Stimulated activated CD4-positive, alpha-beta T cell treated with anti-CD3 and anti-CD28 coated beads, Interleukin-12 subunit alpha, Interleukin-12 subunit beta, amount 100 ng/mL, for 24 hours (primary cell): ENCODE measurements around the gene CD302.
"Not testable (repeated sequence)": the region's sequence is repeated elsewhere in the genome, so short reads cannot be mapped to it uniquely, and the experiment has no call there.

Source experiments
- DNase-seq, 2 experiments: peaks; one replicate each; pipeline ENCODE4 v3.0.0-alpha.2; 2020; ENCODE audit warnings: low read depth in 2 of 2

CD302 gene

DNA sequence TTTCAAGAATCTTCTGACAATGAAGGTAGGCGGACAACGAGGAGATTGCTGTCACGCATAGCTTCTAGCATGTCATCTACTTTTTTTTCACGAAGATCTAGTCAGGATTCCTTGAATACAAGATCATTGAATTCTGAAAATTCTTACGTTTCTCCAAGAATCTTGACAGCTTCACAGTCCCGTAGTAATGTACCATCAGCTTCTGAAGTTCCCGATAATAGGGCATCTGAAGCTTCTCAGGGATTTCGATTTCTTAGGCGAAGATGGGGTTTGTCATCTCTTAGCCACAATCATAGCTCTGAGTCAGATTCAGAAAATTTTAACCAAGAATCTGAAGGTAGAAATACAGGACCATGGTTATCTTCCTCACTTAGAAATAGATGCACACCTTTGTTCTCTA, 49.9 kb downstream of the CD302 start:
- DNase-seq = no peak

DNA sequence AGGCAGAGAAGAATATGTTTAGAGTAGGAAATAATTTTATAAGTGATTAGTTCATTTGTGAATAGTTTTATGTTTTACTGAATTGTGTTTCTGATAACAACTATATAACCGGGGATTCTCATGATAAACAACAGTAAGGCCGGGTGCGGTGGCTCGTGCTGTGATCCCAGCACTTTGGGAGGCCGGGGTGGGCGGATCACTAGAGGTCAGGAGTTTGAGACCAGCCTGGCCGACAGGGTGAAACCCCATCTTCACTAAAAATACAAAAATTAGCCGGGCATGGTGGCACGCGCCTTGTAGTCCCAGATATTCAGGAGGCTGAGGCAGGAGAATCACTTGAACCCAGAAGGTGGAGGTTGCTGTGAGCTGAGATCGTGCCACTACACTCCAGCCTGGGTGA, 52.8 kb downstream of the CD302 start:
- DNase-seq = not testable (repeated sequence)

DNA sequence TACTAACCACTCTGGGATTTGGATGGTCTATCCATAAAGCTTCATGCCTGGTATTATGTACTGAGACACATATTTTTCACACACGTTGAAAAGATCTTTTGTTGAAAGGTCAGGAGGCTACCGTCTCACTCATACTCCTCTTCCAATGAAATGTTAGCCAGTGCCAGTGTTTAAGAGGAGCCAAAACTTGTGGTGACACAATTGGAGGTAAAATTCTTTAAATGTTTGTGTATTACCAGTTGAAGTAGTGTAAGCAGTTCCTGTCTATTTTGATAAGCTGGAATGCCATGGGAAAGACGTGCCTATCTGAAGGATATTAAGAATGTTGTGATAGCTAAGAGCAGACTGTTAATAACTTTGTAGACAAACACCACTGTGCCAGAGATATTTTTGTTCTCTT, 53.6 kb downstream of the CD302 start:
- DNase-seq = no peak

DNA sequence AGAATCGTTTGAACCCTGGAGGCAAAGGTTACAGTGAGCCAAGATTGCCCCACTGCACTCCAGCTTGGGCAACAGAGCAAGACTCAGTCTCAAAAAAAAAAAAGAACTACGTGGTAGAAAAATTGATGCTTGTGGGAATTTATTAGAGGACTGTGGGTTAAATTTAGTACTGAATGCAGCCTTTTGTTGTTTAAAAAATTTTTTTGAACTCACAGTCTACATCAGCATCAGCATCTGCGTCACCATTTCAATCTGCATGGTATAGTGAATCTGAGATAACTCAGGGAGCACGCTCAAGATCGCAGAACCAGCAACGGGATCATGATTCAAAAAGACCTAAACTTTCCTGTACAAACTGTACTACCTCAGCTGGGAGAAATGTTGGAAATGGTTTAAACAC, 55.2 kb downstream of the CD302 start:
- no peak for DNase-seq

DNA sequence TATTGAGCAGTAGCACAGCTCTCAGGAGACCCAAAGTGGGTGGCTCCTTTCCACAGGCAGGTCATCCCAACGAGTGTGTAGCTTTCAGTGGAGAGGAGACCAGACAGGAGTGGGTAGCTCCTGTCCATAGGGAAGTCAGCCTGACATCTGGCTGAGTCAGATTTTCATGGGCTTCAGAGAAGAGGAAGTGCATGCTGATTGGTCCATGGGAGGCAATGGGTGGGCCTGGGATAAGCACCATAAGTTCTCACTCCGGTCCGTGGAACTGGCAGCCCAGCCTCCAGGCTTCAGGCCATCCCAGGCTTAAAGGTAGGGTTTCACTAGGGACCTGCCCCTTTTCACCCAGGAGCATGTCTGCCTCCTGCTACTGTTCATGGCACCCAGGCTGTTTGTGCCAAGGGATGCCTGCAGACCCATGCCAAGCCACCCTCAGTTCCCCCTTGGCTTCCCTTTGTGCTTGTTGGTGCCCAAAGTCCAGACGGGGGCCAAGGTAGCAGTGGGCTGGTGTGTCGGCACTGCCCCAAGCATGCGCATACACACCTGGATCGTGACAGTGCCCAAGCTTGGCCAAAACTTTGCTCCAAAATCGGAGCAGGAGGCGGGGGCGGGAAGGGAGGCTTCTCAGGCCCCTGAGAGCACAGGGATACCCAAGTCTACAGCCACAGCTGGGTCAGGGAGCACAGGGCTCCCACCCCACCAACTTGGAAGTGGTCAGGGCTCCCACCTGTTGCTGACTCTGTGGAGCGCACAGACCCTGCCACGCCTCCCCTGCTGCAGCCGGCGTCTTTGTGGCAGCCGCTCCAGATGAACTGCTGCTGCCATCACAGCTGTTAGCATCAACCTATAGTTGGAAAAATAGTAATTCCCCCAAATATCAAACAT, 59.3 kb downstream of the CD302 start:
- no peak for DNase-seq

DNA sequence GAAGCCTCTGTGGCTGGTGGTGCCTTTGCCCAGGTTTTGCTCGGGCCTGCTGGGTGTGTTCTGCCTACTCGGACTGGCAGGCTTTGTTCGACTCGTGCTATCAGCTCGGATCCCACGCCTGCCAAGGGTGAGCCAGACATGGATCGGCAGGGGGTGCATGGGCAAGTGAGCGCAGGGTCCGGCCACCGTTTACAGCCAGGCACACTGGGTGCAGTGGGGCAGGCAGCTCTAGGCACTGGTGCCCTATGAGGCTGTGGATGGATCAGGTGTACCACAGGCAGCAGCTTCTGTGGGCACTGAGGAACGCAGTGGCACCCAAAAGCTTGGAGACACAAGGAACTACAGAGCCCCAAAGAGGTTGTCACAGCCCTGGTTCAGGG, 60.1 kb downstream of the CD302 start:
- no peak for DNase-seq

DNA sequence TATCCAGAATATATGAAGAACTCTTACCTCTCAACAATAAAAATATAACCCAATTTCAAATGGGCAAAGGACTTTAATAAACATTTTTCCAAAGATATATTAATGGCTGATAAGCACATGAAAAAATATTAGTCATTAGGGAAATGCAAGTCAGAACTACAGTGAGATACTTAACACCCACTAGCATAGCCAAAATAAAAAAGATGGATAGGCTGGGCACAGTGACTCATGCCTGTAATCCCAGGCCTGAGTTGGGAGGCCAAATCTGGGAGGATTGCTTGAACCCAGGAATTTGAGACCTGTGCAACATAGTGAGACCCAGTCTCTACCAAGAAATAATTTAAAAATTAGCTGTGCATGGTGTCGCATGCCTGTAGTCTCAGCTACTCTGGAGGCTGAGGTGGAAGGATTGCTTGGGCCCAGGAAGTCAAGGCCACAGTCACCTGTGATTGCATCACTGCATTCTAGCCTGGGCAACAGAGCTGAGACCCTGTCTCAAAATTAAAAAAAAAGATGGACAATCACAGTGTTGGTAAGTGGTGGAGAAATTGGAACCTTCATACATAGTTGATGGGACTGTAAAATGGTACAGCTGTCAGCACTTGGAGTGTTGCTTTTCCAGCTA, 60.6 kb downstream of the CD302 start:
- DNase-seq = no peak

DNA sequence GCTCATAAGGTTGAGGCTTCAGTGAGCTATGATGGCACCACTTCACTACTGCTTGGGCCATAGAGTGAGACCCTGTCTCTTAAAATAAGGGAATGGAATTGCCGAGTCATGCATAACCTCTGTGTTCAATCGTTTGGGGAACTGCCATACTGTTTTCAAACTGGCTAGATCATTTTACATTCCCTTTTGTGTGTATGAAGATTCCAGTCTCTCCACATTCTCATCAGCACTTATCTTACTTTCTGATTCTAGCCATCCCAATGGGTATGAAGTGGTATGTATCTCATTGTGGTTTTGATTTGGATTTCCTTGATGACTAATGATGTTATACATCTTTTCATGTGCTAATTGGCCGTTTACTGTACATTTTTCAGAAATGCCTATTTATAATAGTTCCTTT, 62.0 kb downstream of the CD302 start:
- DNase-seq = no peak

DNA sequence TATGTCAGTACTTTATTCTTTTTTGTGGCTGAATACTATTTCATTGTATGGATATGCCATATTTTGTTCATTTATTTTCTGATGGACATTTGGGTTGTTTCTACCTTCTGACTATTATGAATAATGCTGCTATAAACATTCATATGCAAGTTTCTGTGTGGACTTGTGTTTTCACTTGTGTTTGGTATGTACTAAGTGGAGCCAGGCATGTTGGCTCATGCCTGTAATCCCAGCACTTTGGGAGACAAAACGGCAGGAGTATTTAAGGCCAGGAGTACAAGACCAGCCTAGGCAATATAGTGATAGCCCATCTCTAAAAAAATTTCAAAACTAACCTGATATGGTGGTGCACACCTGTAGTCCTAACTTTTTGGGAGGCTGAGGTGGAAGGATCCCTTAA, 62.4 kb downstream of the CD302 start:
- no peak for DNase-seq

DNA sequence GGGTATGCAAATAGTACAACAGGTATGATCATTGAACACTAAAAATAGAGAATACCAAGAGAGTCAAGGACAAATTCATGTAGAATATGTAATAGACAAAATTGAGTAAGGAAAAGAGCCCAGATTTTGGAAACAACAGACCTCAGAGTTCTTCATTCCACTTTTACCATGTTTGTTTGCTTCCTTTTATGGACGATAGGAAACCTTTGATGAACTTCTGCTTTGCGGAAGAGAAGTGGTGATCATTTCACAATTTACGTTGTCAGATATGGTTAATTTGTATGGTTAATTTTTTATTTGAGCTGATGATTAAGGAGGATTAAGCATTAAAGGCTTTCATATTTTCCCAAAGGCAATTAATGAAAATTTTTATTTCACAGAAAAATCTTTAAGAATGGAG, 69.4 kb downstream of the CD302 start:
- no peak for DNase-seq

DNA sequence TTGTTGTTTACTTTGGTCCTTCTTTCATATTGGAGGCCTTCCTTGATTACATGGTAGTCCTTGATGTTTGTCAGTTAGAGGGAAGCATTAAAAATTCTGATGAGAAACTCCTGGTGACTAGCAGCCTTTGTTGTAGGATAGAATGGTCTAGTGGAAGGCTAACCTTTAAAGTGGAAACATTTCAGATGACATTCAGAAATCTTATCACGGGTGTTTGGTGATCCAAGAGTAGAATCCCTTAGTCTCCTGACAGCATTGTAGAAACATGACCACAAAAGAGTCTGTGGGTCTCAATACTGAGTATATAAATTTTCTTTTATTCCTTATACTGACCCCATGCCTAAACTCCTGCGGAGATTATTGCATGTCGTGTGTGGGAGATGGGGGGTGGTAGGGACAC, 72.3 kb downstream of the CD302 start:
- DNase-seq = no peak

DNA sequence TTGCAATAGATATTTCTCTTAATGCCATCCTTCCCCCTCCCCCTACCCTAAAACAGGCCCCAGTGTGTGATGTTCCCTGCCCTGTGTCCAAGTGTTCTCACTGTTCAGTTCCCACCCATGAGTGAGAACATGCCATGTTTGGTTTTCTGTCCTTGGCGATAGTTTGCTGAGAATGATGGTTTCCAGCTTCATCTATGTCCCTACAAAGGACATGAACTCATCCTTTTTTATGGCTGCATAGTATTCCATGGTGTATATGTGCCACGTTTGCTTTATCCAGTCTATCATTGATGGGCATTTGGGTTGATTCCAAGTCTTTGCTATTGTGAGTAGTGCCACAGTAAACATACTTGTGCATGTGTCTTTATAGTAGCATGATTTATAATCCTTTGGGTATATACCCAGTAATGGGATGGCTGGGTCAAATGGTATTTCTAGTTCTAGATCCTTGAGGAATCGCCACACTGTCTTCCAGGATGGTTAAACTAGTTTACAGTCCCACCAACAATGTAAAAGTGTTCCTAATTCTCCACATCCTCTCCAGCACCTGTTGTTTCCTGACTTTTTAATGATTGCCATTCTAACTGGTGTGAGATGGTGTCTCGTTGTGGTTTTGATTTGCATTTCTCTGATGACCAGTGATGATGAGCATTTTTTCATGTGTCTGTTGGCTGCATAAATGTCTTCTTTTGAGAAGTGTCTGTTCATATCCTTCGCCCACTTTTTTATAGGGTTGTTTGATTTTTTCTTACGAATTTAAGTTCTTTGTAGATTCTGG, 73.0 kb downstream of the CD302 start:
- DNase-seq = not testable (repeated sequence)

DNA sequence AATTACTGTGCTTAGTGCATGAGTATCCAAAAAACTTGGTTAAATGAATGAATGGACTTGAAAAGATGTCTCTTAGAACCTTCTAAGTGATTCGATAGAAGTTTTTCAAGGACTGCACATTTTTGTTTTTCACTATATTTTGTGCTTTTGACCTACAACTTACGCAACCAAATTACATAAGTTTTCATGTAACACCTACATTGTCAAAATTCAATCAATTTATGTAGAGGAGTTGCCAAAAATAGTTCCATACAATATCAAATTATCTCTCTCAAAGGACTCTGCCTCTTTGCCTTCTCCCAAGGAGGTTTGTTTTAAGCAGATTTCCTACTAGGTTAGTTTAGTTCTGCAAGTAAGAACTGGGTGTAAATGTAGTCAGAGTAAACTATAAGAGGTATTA, 75.4 kb downstream of the CD302 start:
- no peak for DNase-seq

DNA sequence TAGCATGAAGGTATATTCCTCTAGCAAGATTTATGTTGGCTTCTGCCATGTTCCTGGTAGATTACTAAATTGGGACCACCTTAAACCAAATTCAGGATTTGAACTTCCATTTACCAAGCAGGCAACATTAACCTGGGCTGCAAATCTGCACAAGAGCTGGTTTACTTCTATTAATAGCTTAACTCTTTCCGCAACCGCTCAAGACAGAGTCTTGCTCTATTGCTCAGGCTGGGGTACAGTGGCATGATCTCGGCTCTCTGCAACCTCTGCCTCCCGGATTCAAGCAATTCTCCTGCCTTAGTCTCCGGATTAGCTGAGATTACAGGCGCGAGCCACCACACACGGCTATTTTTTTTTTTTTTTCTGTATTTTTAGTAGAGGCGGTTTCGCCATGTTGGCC, 77.3 kb downstream of the CD302 start:
- no peak for DNase-seq
